Stimulated activated CD4-positive, alpha-beta T cell treated with anti-CD3 and anti-CD28 coated beads, TNF-alpha, amount 100 ng/mL, for 4 hours (primary cell): ENCODE results near the gene NPAS2.

Source experiments
- DNase-seq, 3 experiments: peaks; one replicate each; pipeline ENCODE4 v3.0.0-alpha.2; 2020; ENCODE audit warnings: low read depth in 3 of 3

NPAS2 gene

GRCh38 chr2:100821255-100821910, 1.4 kb downstream of the NPAS2 start:
- no peak for DNase-seq

- no peak for DNase-seq
Measured at GRCh38 chr2:100821911-100822265, 1.9 kb downstream of the NPAS2 start.

GRCh38 chr2:100822587-100823248, 2.8 kb downstream of the NPAS2 start:
- DNase-seq = no peak

GRCh38 chr2:100823665-100824438, 3.9 kb downstream of the NPAS2 start:
- DNase-seq = no peak

GRCh38 chr2:100824842-100825241, 4.9 kb downstream of the NPAS2 start:
- no peak for DNase-seq

- DNase-seq = no peak
Measured at GRCh38 chr2:100826494-100826893, 6.6 kb downstream of the NPAS2 start.

GRCh38 chr2:100831158-100831750, 11.3 kb downstream of the NPAS2 start:
- DNase-seq = no peak

- DNase-seq = no peak
Measured at GRCh38 chr2:100831831-100832230, 11.9 kb downstream of the NPAS2 start.

- DNase-seq = no peak
Measured at GRCh38 chr2:100832885-100833284, 12.9 kb downstream of the NPAS2 start.

- no peak for DNase-seq
Measured at GRCh38 chr2:100833331-100833730, 13.4 kb downstream of the NPAS2 start.

GRCh38 chr2:100834221-100834620, 14.3 kb downstream of the NPAS2 start:
- DNase-seq = no peak

- DNase-seq = no peak
Measured at GRCh38 chr2:100835006-100835659, 15.2 kb downstream of the NPAS2 start.

GRCh38 chr2:100840519-100840918, 20.6 kb downstream of the NPAS2 start:
- DNase-seq = no peak

GRCh38 chr2:100842241-100842922, 22.4 kb downstream of the NPAS2 start:
- no peak for DNase-seq

GRCh38 chr2:100844514-100844913, 24.6 kb downstream of the NPAS2 start:
- DNase-seq = no peak

- DNase-seq = no peak
Measured at GRCh38 chr2:100845141-100845991, 25.4 kb downstream of the NPAS2 start.

GRCh38 chr2:100846716-100847115, 26.8 kb downstream of the NPAS2 start:
- no peak for DNase-seq

- DNase-seq = no peak
Measured at GRCh38 chr2:100852447-100852846, 32.5 kb downstream of the NPAS2 start.

GRCh38 chr2:100852999-100853908, 33.3 kb downstream of the NPAS2 start:
- no peak for DNase-seq
